ENCODE data around the gene SDC3.

SDC3 gene

GRCh38 chr1:30904191-30904961, 4.2 kb downstream of the SDC3 start:
- no peak for DNase-seq

- DNase-seq = no peak
Observed at GRCh38 chr1:30903343-30904034, 5.1 kb downstream of the SDC3 start.

DNA sequence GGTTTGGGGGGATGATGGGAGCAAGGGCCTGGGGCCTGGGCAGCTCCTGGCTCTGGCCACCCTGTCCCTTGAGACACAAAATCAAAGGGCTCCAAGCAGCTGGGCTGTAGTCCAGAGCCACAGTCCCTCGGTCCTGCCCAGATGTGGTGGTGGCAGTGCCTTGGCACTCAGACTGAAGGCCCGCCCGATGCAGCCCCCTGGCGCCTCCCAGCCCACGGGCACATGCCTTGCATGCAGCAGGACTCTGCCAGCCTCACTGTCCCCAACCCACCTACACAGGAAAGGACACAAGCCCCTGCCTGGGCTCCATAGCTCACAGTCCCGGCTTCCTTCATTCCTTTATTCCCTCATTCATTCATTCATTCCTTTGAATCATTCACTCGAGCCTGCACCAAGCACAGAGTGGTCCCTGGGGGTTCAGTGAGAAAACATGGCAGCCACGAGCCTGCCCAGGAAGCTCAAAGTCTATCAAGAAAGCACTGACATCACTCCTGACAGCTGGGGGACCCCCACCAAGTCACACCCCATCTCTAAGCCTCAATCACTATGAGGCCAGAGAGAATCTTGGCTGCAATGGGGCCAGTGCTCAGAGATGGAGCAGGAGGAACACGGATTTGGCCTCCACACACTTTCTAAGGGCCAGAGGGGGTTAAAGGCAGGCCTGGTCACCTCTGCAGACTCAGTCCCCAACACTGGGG, 5.8 kb downstream of the SDC3 start:
- no peak for DNase-seq

GRCh38 chr1:30901798-30902581, 6.6 kb downstream of the SDC3 start:
- DNase-seq = no peak

DNA sequence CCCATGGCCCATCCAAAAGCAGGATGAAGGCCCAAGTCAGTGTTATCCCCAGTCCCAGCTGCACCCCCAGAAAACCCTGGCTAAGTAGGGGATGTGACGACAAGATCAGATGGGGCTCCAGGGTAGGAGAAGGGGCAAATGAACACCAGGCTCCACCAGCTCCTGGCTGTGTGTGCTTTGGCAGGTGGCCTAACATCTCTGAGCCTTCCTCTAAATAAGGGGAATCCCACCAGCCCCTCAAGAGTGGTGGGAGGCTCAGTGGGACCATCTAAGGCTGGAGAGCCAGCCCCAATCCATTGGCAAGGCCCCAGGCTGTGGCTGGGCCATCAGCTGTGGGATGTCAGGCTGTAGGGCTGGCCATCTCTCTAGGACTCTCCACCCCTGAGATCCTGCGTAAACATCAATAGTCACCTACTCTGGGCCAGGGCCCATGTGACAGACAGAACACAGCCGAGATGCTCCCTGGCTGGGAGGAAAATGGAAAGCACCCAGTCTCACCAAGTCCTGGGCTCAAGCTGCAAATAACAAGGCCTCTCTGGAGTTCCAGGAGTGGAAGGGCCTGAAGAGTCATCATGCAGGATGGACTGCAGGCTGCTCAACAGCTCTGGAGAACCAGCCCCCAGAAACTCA, 7.5 kb downstream of the SDC3 start:
- no peak for DNase-seq

GRCh38 chr1:30900486-30900885, 8.1 kb downstream of the SDC3 start:
- no peak for DNase-seq

- no peak for DNase-seq
Observed at GRCh38 chr1:30899577-30900389, 8.8 kb downstream of the SDC3 start.

GRCh38 chr1:30898031-30898815, 10.3 kb downstream of the SDC3 start:
- no peak for DNase-seq

GRCh38 chr1:30896905-30897304, 11.7 kb downstream of the SDC3 start:
- DNase-seq = no peak

GRCh38 chr1:30895944-30896660, 12.5 kb downstream of the SDC3 start:
- no peak for DNase-seq

- DNase-seq = no peak
Observed at GRCh38 chr1:30895382-30895943, 13.1 kb downstream of the SDC3 start.

DNA sequence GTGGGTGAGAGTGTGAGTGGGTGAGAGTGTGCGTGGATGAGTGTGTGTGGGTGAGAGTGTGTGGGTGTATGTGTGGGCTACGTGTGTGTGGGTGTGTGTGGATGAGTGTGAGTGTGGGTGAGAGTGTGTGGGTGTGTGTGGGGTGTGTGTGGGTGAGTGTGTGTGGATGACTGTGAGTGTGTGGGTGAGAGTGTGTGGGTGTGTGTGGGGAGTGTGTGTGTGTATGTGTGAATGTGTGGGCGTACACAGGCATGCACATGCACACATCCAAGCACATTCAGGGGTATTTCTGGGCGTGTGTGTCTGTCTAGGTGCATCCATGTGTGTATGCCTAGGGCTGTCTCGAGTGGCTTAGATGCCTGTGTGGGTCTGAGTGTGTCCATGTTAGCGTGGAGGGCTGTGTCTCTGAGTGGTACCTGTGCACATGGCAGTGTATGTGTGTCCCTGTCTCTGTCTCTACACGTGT, 14.0 kb downstream of the SDC3 start:
- DNase-seq = no peak

DNA sequence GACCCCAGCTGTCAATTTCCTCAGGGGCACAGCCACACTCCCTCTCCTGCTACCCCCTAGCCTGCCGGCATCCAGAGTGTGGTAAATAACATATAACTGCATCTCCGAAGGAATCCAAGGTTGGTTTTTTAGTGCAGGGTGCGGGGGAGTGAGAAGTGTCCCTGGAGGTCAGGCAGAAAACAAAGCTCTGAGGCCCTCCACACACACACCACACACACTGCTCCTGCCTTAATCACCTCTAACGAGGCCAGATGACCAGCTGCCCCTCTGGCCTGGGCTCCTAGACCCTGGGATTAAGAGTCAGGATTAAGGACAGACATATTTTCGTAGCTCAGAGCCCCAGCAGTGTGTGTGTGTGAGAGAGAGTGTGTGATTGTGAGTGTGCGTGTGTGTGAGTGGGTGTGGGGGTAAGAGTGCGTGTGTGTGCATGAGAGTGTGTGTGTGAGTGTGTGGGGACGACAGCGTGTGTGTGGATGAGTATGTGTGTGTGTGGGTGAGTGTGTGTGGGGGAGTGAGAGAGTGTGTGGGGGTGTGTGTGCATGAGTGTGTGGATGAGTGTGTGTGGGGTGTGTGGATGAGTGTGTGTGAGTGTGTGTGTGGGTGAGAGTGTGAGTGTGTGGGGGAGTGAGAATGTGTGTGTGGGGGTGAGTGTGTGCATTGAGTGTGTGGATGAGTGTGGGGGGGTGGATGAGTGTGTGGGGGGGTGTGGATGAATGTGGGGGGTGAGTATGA, 14.6 kb downstream of the SDC3 start:
- DNase-seq = no peak

DNA sequence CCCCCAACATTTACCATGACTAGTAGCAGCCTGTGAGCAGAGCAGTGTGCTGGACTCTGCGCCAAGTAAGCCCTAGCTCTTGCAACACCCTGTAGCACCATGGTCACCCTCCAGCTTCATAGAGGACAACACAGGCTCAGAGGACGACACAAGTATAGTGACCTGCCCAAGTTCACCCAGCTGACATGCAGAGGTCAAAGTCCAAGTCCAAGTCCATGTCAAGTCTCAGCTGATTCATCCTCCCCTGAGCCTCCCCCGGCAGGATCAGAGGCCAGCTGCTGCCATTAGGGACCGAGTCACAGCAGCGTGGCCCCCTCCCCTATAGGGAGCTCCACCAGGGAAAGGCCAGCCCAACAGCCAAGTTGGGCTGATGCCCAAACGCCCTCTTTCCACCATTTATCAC, 15.9 kb downstream of the SDC3 start:
- DNase-seq = no peak

- DNase-seq = no peak
Observed at GRCh38 chr1:30891227-30891552, 17.4 kb downstream of the SDC3 start.

DNA sequence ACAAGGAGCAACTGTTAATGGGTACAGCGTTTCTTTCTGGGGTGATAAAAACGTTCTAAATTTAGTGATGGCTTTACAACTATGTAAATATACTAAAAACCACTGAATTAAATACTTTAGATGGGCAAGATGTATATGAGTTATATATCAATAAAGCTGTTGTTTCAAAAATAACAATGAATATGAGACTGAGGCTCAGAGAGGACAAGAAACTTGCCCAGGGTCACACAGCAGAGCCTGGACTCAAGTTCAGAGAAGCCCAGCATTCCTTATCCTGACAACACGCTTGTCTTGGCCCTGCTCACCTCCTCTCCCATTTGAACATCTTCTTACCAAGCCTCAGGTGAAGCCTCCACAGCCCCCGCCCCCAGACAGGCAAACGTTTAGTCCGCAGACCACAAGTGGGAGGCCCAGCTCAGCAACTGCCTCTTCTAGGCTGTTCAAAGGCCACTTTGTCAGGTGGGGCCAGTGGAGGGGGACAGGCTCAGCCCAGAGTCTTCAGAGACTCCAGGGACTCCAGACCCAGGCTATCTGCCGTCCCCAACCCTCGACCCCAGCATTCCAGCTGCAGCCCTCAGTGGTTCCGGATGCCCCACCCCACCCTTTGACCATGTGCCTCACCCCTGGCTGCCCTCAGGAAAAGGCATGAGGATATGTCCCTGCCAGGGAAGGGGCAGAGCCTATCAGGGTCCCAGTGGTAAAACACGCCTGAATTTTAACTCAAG, 17.9 kb downstream of the SDC3 start:
- no peak for DNase-seq

DNA sequence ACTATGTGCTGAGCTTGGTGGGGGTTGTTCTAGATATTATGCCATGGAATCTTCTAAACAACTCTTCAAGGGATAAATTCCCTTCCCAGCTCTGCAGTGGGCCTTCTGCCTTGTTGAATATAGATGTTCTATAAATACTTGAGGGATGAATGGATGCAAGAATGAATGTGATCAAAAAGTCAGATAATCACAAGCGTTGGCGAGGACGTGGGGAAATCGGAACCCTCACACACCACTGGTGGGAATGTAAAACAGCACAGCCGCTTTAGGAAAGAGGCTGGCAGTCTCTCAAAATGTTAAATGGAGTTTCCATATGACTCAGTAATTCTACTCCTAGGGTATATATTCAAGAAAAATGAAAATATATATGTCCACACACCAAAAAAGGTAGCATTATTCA, 19.0 kb downstream of the SDC3 start:
- DNase-seq = no peak

- no peak for DNase-seq
Observed at GRCh38 chr1:30888975-30889374, 19.6 kb downstream of the SDC3 start.
